IPS-NIHi7 (cell line): ENCODE data around the gene QRICH2.
"Not testable (repeated sequence)": the region's sequence is repeated elsewhere in the genome, so short reads cannot be mapped to it uniquely, and the experiment has no call there.

Experiments
- DNase-seq: peaks from one replicate; pipeline ENCODE4 v3.0.0; 2012; ENCODE audit warnings: mixed read lengths; ENCODE audit errors: extremely low spot score

The QRICH2 gene

GRCh38 chr17:76266244-76266938 is 41.7 kb downstream of the QRICH2 start:
- DNase-seq, result no peak

- no peak for DNase-seq
Measured at GRCh38 chr17:76265624-76266243, 42.3 kb downstream of the QRICH2 start.

GRCh38 chr17:76264755-76265623 is 43.1 kb downstream of the QRICH2 start, which contains the start of gene UBALD2:
Gene UBALD2 (plus strand): TSS chr17:76265348. CDS start chr17:76265506, 158 bp downstream.
- peak; percentile 99 for DNase-seq

GRCh38 chr17:76264425-76264754 is 43.7 kb downstream of the QRICH2 start:
- no peak for DNase-seq

- DNase-seq, result no peak
Measured at GRCh38 chr17:76263896-76264295, 44.2 kb downstream of the QRICH2 start.

- no peak for DNase-seq
Measured at GRCh38 chr17:76262732-76263344, 45.2 kb downstream of the QRICH2 start.

GRCh38 chr17:76261421-76262215 is 46.5 kb downstream of the QRICH2 start:
- no peak for DNase-seq

GRCh38 chr17:76260669-76261068 is 47.4 kb downstream of the QRICH2 start:
- DNase-seq, result no peak

GRCh38 chr17:76260220-76260619 is 47.9 kb downstream of the QRICH2 start:
- no peak for DNase-seq

GRCh38 chr17:76256430-76257050 is 51.5 kb downstream of the QRICH2 start:
- not testable (repeated sequence) for DNase-seq

- no peak for DNase-seq
Measured at GRCh38 chr17:76255801-76256429, 52.2 kb downstream of the QRICH2 start.

- DNase-seq, result no peak
Measured at GRCh38 chr17:76254275-76254674, 53.8 kb downstream of the QRICH2 start.

- no peak for DNase-seq
Measured at GRCh38 chr17:76253841-76254240, 54.2 kb downstream of the QRICH2 start.

- DNase-seq, result not testable (repeated sequence)
Measured at GRCh38 chr17:76252967-76253766, 54.9 kb downstream of the QRICH2 start.

GRCh38 chr17:76252040-76252954 is 55.8 kb downstream of the QRICH2 start:
- DNase-seq, result no peak

- no peak for DNase-seq
Measured at GRCh38 chr17:76251478-76252039, 56.5 kb downstream of the QRICH2 start.

- no peak for DNase-seq
Measured at GRCh38 chr17:76250141-76250540, 57.9 kb downstream of the QRICH2 start.
